H1 (cell line): ENCODE results near the gene FAF2.

Experiments used
- CREB1 ChIP-seq: IDR thresholded peaks from 2 replicates; pipeline ENCODE4 v1.6.1; 2012; ENCODE audit warnings: inconsistent platforms
- EGR1 ChIP-seq: IDR thresholded peaks from 2 replicates; pipeline ENCODE4 v1.6.1; 2011; ENCODE audit warnings: low read depth, low read length, borderline replicate concordance
- EP300 ChIP-seq, 2 experiments: IDR thresholded peaks; 1 replicate in 1 of 2; 2 replicates in 1 of 2; pipeline ENCODE4 v1.6.1; 2011 to 2012; ENCODE audit warnings: low read depth in 2 of 2, low read length in 2 of 2, mild to moderate bottlenecking in 2 of 2, borderline replicate concordance in 1 of 2, inconsistent platforms in 1 of 2, moderate library complexity in 1 of 2
- GTF2F1 ChIP-seq: IDR thresholded peaks from 2 replicates; pipeline ENCODE4 v1.6.1; 2012; ENCODE audit warnings: low read depth, low read length, improper control_type of control experiment, borderline replicate concordance
- JUND ChIP-seq: IDR thresholded peaks from 2 replicates; pipeline ENCODE4 v1.6.1; 2011; ENCODE audit warnings: mild to moderate bottlenecking, improper control_type of control experiment, low read length
- NANOG ChIP-seq: IDR thresholded peaks from 2 replicates; pipeline ENCODE4 v1.6.1; 2011; ENCODE audit warnings: low read length, low read depth, mild to moderate bottlenecking, inconsistent platforms; ENCODE audit not compliant: insufficient read depth, poor library complexity, severe bottlenecking
- POLR2A ChIP-seq, 2 experiments: IDR thresholded peaks; 1 replicate in 1 of 2; 2 replicates in 1 of 2; pipeline ENCODE4 v1.6.1; 2011; ENCODE audit warnings: low read depth in 2 of 2, low read length in 2 of 2, mild to moderate bottlenecking in 2 of 2; ENCODE audit errors: control extremely low read depth in 1 of 2
- RAD21 ChIP-seq, 2 experiments: IDR thresholded peaks in 1 of 2; conservative IDR thresholded peaks in 1 of 2; 2 replicates each; pipeline ENCODE4 v1.6.1; 2011; ENCODE audit warnings: low read depth in 2 of 2, low read length in 2 of 2, improper control_type of control experiment in 1 of 2, inconsistent platforms in 1 of 2, mild to moderate bottlenecking in 1 of 2, moderate library complexity in 1 of 2
- RFX5 ChIP-seq: IDR thresholded peaks from 2 replicates; pipeline ENCODE4 v1.6.1; 2011; ENCODE audit warnings: low read depth, low read length, improper control_type of control experiment, borderline replicate concordance
- ZNF274 ChIP-seq: IDR thresholded peaks from 2 replicates; pipeline ENCODE4 v1.7.0; 2012; ENCODE audit warnings: low read length, borderline replicate concordance; ENCODE audit errors: extremely low read depth
- TF ChIP-seq, protein P1 (sequence below), 3 experiments: IDR thresholded peaks; 1 replicate in 2 of 3; 2 replicates in 1 of 3; pipeline versions ENCODE4 v1.5.1 to v1.6.1; 2011; ENCODE audit warnings: low read length in 3 of 3, mild to moderate bottlenecking in 3 of 3, inconsistent platforms in 2 of 3, low read depth in 1 of 3, moderate library complexity in 1 of 3; ENCODE audit not compliant: insufficient read depth in 1 of 3; ENCODE audit errors: control extremely low read depth in 1 of 3

DNA sequence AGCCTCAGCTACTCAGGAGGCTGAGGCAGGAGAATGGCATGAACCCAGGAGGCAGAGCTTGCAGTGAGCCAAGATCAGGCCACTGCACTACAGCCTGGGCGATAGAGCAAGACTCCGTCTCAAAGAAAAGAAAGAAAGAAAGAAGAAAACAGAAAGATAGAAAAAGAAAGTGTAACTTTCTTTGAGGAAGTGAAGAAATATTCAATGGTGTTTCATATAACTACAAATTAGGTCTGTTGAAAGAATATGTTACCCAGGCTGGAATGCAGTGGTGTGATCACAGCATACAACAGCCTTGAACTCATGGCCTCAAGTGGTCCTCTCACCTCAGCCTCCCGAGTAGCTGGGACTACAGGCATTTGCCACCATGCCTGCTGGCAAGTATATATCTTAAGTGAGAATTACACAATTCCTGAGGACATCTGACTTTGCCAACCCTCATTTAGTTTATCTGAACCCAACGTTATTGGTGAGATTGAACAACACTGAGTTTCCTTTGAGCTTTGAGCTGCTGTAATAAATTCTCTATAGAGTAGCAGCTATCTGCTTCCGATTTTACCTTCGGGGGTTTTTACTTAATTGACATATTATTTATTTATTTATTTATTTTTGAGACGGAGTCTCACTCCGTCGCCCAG lies 2.0 kb upstream of the FAF2 start:
- TF ChIP-seq, protein P1, sequence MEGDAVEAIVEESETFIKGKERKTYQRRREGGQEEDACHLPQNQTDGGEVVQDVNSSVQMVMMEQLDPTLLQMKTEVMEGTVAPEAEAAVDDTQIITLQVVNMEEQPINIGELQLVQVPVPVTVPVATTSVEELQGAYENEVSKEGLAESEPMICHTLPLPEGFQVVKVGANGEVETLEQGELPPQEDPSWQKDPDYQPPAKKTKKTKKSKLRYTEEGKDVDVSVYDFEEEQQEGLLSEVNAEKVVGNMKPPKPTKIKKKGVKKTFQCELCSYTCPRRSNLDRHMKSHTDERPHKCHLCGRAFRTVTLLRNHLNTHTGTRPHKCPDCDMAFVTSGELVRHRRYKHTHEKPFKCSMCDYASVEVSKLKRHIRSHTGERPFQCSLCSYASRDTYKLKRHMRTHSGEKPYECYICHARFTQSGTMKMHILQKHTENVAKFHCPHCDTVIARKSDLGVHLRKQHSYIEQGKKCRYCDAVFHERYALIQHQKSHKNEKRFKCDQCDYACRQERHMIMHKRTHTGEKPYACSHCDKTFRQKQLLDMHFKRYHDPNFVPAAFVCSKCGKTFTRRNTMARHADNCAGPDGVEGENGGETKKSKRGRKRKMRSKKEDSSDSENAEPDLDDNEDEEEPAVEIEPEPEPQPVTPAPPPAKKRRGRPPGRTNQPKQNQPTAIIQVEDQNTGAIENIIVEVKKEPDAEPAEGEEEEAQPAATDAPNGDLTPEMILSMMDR (IDR thresholded peaks at IDR 0.05; ENCODE audit: control extremely low read depth in 1 of 3, insufficient read depth in 1 of 3, low read depth in 1 of 3, low read length in 3 of 3), result no peak
- TF ChIP-seq CREB1, result no peak
- TF ChIP-seq JUND, result no peak
- no peak for TF ChIP-seq RAD21 (IDR thresholded peaks at IDR 0.05 in 1 of 2, conservative IDR thresholded peaks at IDR 0.05 in 1 of 2; ENCODE audit: low read depth in 2 of 2, low read length in 2 of 2)
- TF ChIP-seq GTF2F1, result no peak
- TF ChIP-seq RFX5, result no peak
- TF ChIP-seq POLR2A (IDR thresholded peaks at IDR 0.05; ENCODE audit: control extremely low read depth in 1 of 2, low read depth in 2 of 2, low read length in 2 of 2), result no peak
- no peak for TF ChIP-seq NANOG
- TF ChIP-seq EGR1, result no peak
- no peak for TF ChIP-seq ZNF274
- no peak for TF ChIP-seq EP300 (IDR thresholded peaks at IDR 0.05; ENCODE audit: borderline replicate concordance in 1 of 2, low read depth in 2 of 2, low read length in 2 of 2)
